CD4-positive, alpha-beta T cell treated with Interleukin-15 for 1 hour (primary cell): Measurements from ENCODE around the gene STK24.
A peak's percentile ranks its signal among the peaks of the same experiment; 100 is the strongest.
"Not testable (repeated sequence)": the region's sequence is repeated elsewhere in the genome, so short reads cannot be mapped to it uniquely, and the experiment has no call there.

Experiments used
- DNase-seq: peaks from one replicate; pipeline ENCODE4 v3.0.0-alpha.2; 2020

Gene STK24

DNA sequence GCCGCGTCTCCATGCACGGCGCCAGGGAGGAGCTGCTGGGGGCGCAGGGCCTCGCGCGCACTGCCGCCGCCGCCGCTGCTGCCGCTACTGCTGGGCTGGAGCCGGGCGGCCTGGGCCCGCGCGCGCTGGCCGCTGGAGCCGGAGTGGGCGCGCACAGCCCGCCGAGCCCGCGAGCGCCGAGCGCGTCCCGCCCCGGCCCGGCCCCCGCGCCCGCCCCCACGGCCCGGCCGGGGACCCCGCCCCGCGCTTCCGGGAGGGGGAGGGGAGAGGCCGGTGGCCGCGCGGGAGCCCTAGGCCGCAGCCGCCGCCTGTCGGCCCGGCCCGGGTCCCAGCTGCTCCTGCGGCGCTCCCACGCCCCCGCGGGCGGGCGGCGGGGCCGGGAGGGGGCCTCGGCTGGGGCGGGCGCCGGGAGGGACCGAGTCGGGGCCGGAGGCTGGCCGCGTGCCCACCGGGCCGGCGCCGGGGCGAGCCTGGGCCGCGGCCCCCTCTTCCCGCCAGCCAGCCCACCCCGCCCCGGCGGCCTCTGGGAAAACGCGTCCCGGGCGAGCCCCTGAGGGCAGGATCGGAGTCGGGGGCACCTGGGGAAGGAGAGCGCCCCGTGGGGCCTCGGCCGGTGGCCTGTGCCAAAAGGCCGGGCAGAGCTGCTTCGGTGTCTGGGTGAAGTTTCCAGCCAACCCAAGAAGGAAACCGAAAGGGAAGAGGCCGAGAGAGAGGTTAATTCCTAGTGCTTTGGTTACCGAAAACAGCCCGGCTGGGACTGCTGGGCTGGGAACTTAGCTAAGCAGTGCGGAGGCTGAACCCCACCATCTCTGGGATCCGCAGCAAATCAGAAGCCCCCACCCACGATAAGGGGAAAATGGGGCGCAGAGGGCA, at the start of gene STK24:
Gene STK24, minus strand, starts transcription at position 145 of the 873 bp plus-strand sequence. CDS start 321 bp downstream, outside the sequence.
- DNase-seq = peak; percentile 64

DNA sequence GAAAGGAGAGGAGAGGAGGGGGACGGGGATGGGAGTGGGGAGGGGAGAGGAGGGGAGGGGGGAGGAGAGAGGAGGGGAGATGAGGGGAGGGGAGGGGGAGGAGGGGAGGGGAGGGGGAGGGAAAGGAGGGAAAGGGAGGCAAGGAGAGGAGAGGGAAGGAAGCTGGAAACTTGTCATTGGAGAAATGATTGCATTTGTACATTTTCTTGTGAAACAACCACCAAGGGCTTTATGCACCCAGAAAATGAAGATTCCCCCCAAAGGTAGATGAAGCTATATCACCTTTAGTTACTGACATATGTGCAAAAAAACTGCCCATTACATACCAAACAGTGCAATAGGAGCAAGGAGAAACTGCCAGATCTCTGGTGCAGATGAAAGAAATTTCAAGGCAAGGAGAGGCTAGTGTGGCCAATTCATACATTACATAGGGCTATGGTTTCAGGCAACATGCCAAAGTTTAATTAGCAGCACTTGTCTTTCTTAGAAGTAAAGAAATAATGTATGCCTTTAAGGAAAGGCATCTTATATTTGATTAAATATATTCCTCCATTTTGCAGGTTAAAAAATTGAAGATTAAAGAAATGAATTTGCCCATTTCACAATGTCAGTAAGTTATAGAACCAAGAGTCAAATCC, 49.5 kb upstream of the STK24 start:
- no peak for DNase-seq

DNA sequence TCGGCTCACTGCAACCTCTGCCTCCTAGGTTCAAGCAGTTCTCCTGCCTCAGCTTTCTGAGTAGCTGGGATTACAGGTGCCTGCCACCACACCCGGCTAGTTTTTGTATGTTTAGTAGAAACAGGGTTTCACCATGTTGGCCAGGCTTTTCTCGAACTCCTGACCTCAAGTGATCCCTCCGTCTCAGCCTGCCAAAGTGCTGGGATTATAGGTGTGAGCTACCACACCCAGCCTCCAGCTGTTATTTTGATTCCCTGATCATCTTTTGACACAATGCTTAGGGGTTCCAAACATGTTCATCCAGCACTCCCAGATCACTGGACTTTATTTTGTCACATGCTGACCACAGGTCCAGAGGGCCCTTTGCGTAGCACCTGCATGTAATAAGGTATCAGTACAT, 47.7 kb upstream of the STK24 start:
- DNase-seq = not testable (repeated sequence)

DNA sequence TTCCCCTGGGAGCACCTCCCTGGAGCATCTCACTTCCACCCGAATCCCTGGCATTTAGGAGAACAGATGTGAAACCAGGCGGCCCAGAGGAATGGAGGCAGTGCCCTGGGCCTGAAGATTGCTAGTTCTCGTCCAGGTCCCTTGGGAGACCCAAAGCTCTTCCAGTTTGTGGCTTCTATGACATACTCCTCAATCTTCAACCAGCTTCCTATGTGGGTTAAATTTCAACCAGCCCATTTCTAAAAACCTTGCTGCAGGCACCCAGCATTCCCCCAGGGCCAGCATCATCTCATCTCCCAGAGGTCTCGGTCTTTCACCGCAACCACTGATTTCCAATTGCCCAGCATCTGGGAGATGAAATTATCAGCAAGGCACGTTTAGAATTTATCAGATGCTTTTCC, 46.0 kb upstream of the STK24 start:
- no peak for DNase-seq

DNA sequence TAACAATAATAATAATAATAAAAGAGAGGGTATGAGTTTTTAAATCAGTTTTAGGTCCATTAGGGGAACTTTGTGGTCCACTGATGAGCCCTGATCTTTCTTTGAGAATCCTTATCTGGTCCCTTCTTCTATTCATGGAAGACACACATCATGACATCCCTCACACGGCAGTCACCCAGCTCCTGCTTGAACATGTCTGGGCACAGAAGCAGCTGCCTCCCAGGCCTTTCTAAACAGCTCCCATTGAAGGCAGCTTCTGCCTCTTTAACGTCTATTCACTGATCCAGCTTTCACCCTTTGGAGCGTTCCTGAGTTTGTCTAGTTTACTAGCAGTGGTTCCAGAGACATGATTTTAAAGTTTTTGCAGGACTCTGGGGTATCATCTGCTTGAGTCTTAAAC, 42.6 kb upstream of the STK24 start:
- DNase-seq = no peak

DNA sequence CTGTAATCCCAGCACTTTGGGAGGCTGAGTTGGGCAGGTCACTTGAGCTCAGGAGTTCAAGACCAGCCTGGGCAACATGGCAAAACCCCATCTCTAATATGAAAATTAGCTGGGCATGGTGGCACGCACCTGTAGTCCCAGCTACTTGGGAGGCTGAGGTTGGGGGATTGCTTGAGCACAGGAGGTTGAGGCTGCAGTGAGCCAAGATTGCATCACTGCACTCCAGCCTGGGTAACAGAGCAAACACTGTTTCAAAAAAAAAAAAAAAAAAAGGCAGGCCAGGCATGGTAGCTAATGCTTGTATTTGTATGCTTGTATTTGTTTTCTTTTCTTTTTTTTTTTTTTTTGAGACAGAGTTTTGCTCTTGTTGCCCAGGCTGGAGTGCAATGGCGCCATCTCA, 38.7 kb upstream of the STK24 start:
- not testable (repeated sequence) for DNase-seq

- no peak for DNase-seq
Measured at GRCh38 chr13:98613591-98613990, 36.7 kb upstream of the STK24 start.

DNA sequence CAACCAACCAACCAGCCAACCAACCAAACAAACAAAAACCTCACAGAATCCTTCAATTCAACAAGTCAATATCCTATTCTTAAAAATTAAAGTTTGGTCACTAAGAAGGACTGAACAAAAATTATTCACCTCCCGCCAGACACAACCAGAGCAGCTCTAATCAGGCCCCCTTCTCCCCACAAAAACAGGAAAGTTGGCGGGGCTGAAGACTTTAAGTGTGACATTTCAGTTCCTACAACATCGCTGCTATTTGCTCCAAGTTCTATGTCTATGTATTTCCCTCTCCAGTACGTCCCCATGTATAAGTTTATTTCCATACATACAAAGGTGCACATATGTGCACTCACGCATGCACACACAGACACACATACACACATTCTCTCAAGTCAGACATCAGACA, 32.8 kb upstream of the STK24 start:
- no peak for DNase-seq

GRCh38 chr13:98606296-98606695, 29.4 kb upstream of the STK24 start:
- no peak for DNase-seq

GRCh38 chr13:98599502-98600328, 22.8 kb upstream of the STK24 start:
- no peak for DNase-seq

DNA sequence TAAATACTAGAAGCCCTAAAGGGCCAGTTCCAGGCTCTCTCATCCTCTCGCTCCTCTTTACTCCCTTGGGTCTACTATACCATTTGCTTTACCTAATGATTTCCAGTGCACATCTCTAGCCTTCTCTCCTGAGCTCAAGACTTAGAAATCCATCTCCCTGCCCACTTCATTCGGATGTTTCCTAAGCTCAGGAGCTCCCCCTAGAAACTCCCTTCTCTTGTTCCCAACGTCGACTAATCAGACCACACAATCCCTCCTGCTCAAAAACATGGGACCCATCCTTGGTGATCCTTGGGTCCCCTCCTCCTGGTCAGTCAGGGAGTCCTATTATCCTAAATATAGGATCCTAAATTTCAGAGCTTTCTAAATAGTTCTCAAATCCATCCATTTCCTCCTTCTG, 21.1 kb upstream of the STK24 start:
- no peak for DNase-seq

GRCh38 chr13:98595134-98595533, 18.2 kb upstream of the STK24 start:
- no peak for DNase-seq

- no peak for DNase-seq
Measured at GRCh38 chr13:98592362-98592732, 15.4 kb upstream of the STK24 start.

- DNase-seq = no peak
Measured at GRCh38 chr13:98591721-98592361, 14.9 kb upstream of the STK24 start.

DNA sequence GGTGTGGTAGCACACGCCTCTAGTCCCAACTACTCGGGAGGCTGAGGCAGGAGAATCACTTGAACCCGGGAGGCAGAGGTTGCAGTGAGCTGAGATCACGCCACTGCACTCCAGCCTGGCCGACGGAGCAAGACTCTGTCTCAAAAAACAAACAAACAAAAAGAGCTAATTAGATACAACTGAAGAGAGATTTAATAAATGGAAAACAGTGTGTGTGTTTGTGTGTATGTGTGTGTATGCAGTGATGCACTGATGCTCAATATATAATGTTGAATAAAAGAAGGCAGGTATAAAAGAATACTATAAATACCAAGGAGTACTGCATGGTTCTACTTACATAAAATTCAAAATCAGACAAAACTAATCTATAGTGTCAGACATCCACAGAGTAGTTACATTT, 13.6 kb upstream of the STK24 start:
- DNase-seq = not testable (repeated sequence)

DNA sequence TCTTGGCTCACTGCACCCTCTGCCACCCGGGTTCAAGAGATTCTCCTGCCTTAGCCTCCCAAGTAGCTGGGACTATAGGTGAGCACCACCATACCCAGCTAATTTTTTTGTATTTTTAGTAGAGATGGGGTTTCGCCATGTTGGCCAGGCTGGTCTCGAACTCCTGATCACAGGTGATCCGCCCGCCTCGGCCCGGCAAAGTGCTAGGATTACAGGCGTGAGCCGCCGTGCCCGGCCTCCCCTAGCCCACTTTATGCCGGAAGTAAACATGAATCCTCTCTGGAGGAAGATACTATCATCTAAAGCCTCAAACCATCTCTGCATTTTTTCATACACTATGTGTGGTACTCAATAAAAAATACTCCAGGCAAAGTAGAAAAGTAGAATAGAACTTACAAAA, 12.6 kb upstream of the STK24 start:
- not testable (repeated sequence) for DNase-seq

- DNase-seq = no peak
Measured at GRCh38 chr13:98586400-98587345, 9.8 kb upstream of the STK24 start.

GRCh38 chr13:98585946-98586345, 9.0 kb upstream of the STK24 start:
- DNase-seq = no peak

- no peak for DNase-seq
Measured at GRCh38 chr13:98585398-98585754, 8.5 kb upstream of the STK24 start.

DNA sequence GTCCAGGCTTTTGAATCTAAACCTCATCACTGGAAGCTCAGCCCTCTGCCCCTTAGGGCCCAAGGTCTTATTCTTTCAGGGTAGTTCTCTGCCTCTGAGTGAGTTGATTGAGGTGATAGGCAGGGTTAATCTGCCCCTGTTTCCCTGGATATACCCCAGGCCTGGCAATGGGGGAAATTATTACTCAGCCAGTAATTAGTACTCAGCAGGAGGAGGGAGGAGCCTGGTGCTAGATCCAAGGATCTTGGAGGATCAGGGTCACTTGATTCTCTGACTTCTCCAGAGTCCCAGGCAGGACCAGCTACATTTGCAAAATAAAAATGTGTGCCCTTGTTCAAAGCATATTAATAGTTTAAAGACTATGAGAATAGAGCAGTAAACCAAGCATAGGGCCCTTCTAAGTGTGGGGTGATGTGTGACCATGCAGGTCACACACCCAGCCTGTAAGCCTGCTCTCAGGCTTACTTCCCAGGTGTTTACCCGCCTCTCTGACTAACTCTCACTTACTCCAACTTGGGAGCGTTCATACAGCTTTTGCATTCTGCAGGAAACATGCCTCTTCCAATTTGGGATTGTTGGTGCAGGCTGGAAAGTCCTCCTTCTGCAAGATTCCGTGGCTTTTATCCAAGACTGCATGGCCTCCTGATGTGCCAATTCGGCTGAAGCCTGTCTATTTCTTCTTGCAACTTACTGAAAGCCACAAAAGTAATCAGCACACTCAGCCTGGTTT, 7.9 kb upstream of the STK24 start:
- DNase-seq = no peak

GRCh38 chr13:98582947-98583346, 6.0 kb upstream of the STK24 start:
- no peak for DNase-seq
